T-helper 1 cell treated with Interleukin-12 subunit alpha and Interleukin-12 subunit beta and Interleukin-4 antibody, amounts not matched to agents 30 ng/mL and 1 ng/mL, for 36 hours (primary cell): ENCODE data around the gene CDC37L1. TPM values are rescaled to one million over a fixed set of nuclear protein-coding genes. Genes with fewer than 3 reads are reported as not detected.
"Not testable (repeated sequence)": the region's sequence is repeated elsewhere in the genome, so short reads cannot be mapped to it uniquely, and the experiment has no call there.

Experiments
- intact Hi-C: fragments of 100-400 bp; cut with micrococcal nuclease; formaldehyde crosslinking; loops from one replicate; pipeline ENCODE4 v1.15.1; 2024
- total RNA-seq: library from RNA; stranded (reverse); gene quantifications from 2 replicates; pipeline ENCODE4 v1.2.3, GENCODE V29; 2022

CDC37L1 gene
- 12.4 and 13.9 TPM in 2 replicates for total RNA-seq

GRCh38 chr9:4679268-4680172 lies at the start of gene CDC37L1:
Gene CDC37L1 (plus strand): TSS chr9:4679569. CDS start chr9:4679768, 199 bp downstream.
- intact Hi-C loops = loop anchor here (1.0 to 5.0 kb wide), 14 partner anchors 9 to 1835 kb away; partner anchors contain the start of genes CD274, JAK2, PLGRKT and PLPP6

- intact Hi-C loops = no loop called here
Measured at GRCh38 chr9:4630836-4631235, 48.5 kb upstream of the CDC37L1 start.

GRCh38 chr9:4638968-4639367 lies 40.4 kb upstream of the CDC37L1 start:
- intact Hi-C loops = no loop called here

GRCh38 chr9:4639420-4639819 lies 39.9 kb upstream of the CDC37L1 start:
- intact Hi-C loops = no loop called here

GRCh38 chr9:4640027-4640426 lies 39.3 kb upstream of the CDC37L1 start:
- intact Hi-C loops = loop anchor here (1.0 to 10.0 kb wide), 5 partner anchors 36 to 908 kb away; partner anchors contain the start of gene SLC1A1

- intact Hi-C loops = loop anchor here (10.0 kb wide), 1 partner anchor 148 kb away; the partner anchor contains the start of gene SLC1A1
Measured at GRCh38 chr9:4642351-4642750, 37.0 kb upstream of the CDC37L1 start.

GRCh38 chr9:4654084-4654483 lies 25.3 kb upstream of the CDC37L1 start:
- intact Hi-C loops = no loop called here

GRCh38 chr9:4654538-4654937 lies 24.8 kb upstream of the CDC37L1 start:
- intact Hi-C loops = no loop called here

GRCh38 chr9:4656196-4656595 lies 23.2 kb upstream of the CDC37L1 start:
- intact Hi-C loops = not testable (repeated sequence)

- intact Hi-C loops = no loop called here
Measured at GRCh38 chr9:4656621-4657020, 22.7 kb upstream of the CDC37L1 start.

GRCh38 chr9:4657426-4658159 lies 21.8 kb upstream of the CDC37L1 start:
- intact Hi-C loops = no loop called here

- intact Hi-C loops = loop anchor here (5.0 to 10.0 kb wide), 5 partner anchors 58 to 1133 kb away; partner anchors contain the start of gene RFX3
Measured at GRCh38 chr9:4660665-4661064, 18.7 kb upstream of the CDC37L1 start.

- intact Hi-C loops = loop anchor here (5.0 to 10.0 kb wide), 5 partner anchors 59 to 1134 kb away; partner anchors contain the start of gene RFX3
Measured at GRCh38 chr9:4661165-4661564, 18.2 kb upstream of the CDC37L1 start.

- intact Hi-C loops = loop anchor here (1.0 to 10.0 kb wide), 8 partner anchors 18 to 1134 kb away; partner anchors contain the start of genes CDC37L1, RCL1 and RFX3
Measured at GRCh38 chr9:4661611-4662010, 17.8 kb upstream of the CDC37L1 start.

GRCh38 chr9:4662108-4662988 lies 17.0 kb upstream of the CDC37L1 start, which contains the start of gene PLPP6:
Gene PLPP6 (plus strand): TSS chr9:4662294. CDS start chr9:4662376, 82 bp downstream.
- intact Hi-C loops = loop anchor here (1.0 to 10.0 kb wide), 8 partner anchors 17 to 1135 kb away; partner anchors contain the start of genes CDC37L1, RCL1 and RFX3

- intact Hi-C loops = loop anchor here (1.0 to 10.0 kb wide), 8 partner anchors 16 to 1136 kb away; partner anchors contain the start of genes CDC37L1, RCL1 and RFX3
Measured at GRCh38 chr9:4662989-4663792, 16.2 kb upstream of the CDC37L1 start.

- intact Hi-C loops = loop anchor here (5.0 to 10.0 kb wide), 5 partner anchors 62 to 1137 kb away; partner anchors contain the start of gene RFX3
Measured at GRCh38 chr9:4663956-4664355, 15.4 kb upstream of the CDC37L1 start.

- intact Hi-C loops = loop anchor here (10.0 kb wide), 1 partner anchor 931 kb away; no protein-coding TSS in a partner anchor
Measured at GRCh38 chr9:4665357-4665756, 14.0 kb upstream of the CDC37L1 start.

- intact Hi-C loops = loop anchor here (10.0 kb wide), 1 partner anchor 931 kb away; no protein-coding TSS in a partner anchor
Measured at GRCh38 chr9:4666042-4666699, 13.2 kb upstream of the CDC37L1 start, which contains the start of gene SPATA6L. Gene SPATA6L (minus strand): TSS chr9:4666480. CDS start chr9:4666250, 230 bp downstream.
